ENCODE data around the gene KSR1.

GRCh38 chr17:27627514-27627913 is 171.3 kb downstream of the KSR1 start:
- TF ChIP-seq CREM (IDR thresholded peaks at IDR 0.05; ENCODE audit: low read depth): no peak
- no peak for TF ChIP-seq POLR2A (IDR thresholded peaks at IDR 0.05; ENCODE audit: low read depth, low read length)
- TF ChIP-seq TAF1 (IDR thresholded peaks at IDR 0.05; ENCODE audit: borderline replicate concordance, low read depth, low read length): no peak
- no peak for TF ChIP-seq NR2C2 (IDR thresholded peaks at IDR 0.05; ENCODE audit: borderline replicate concordance, control insufficient read depth, insufficient read length, low read depth)
- no peak for TF ChIP-seq CTCF (IDR thresholded peaks at IDR 0.05 in 2 of 3, conservative IDR thresholded peaks at IDR 0.05 in 1 of 3; ENCODE audit: control insufficient read depth in 2 of 3, extremely low read depth in 1 of 3, insufficient read depth in 1 of 3, low read depth in 3 of 3, low read length in 3 of 3)
- TF ChIP-seq FOXK2 (IDR thresholded peaks at IDR 0.05): no peak
- no peak for TF ChIP-seq YBX1 (IDR thresholded peaks at IDR 0.05)
- no peak for TF ChIP-seq E2F4 (IDR thresholded peaks at IDR 0.05; ENCODE audit: low read depth, low read length)
- no peak for TF ChIP-seq ELK1 (IDR thresholded peaks at IDR 0.05; ENCODE audit: low read depth, low read length)

Data from GM12878 (cell line).